Measurements from ENCODE around the gene MED16.
"Not testable (repeated sequence)": the region's sequence is repeated elsewhere in the genome, so short reads cannot be mapped to it uniquely, and the experiment has no call there.

Gene MED16

GRCh38 chr19:907183-907853 is 14.3 kb upstream of the MED16 start:
- DNase-seq, result no peak

GRCh38 chr19:906480-906879 is 13.5 kb upstream of the MED16 start:
- DNase-seq, result no peak

DNA sequence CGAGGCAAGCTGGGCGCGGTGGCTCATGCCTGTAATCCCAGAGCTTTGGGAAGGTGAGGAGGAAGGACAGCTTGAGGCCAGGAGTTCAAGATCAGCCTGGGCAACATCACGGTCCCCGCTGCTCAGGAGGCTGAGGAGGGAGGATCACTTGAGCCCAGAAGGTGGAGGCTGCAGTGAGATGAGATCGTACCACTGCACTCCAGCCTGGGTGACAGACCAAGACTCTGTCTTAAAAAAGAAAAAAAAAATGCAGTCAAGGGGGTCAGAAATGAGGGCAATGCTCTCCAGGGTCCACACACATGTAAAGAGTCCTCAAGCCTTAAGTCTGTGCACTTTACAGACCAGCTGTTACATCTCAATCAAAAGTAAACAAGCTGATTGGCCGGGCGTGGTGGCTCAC is 11.6 kb upstream of the MED16 start:
- DNase-seq, result no peak

DNA sequence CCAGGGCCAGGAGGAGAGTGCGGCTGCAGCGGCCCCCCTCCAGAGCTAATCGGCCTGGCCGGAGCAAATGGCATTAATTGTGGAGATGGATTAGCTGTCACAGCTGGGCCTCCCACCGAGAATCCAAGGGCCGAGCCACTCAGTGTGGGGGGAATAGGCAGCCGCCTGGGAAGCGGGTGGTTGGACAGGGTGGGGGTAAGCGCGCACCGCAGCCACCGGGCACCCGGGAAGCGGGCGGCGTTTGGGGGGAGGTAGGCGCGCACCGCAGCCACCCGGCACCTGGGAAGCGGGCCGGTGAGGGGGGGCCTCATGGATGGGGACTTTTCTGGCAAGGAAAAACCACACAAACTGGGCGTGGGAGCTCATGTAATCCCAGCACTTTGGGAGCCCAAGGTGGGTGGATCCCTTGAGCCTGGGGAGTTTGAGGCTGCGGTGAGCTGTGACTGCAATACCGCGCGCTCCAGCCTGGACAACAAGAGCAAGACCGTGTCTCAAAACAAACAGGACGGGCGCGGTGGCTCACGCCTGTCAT is 10.3 kb upstream of the MED16 start:
- no peak for DNase-seq

DNA sequence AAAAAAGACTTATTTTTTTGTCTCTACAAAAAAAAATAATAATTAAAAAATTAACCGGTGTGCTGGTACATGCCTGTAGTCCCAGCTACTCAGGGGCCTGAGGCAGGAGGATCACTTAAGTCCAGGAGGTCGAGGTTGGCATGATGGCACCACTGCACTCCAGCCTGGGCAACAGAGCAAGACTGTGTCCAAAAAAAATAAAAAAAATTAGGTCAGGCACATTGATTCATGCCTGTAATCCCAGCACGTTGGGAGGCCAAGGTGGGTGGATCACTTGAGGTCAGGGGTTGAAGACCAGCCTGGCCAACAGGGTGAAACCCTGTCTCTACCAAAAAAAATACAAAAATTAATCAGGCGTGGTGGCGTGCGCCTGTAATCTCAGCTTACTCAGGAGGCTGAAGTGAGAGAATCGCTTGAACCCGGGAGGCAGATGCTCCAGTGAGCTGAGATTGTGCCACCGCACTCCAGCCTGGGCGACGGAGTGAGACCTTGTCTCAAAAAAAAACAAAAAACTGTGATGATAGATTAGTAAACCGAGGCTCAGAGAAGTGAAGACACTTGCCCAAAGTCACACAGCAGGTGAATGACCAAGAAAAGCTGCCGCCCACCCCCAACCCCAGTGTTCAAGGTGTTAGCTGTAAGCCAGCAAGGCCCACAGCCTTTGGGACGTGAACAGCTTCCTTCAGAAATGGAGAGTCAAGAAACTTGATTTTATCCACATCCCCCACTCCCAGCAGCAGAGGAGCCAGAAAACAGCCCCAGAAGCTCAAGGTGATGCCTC is 9.6 kb upstream of the MED16 start:
- DNase-seq, result no peak

GRCh38 chr19:902093-902370 is 9.0 kb upstream of the MED16 start:
- DNase-seq, result no peak

- DNase-seq, result no peak
Measured at GRCh38 chr19:901216-902092, 8.5 kb upstream of the MED16 start.

DNA sequence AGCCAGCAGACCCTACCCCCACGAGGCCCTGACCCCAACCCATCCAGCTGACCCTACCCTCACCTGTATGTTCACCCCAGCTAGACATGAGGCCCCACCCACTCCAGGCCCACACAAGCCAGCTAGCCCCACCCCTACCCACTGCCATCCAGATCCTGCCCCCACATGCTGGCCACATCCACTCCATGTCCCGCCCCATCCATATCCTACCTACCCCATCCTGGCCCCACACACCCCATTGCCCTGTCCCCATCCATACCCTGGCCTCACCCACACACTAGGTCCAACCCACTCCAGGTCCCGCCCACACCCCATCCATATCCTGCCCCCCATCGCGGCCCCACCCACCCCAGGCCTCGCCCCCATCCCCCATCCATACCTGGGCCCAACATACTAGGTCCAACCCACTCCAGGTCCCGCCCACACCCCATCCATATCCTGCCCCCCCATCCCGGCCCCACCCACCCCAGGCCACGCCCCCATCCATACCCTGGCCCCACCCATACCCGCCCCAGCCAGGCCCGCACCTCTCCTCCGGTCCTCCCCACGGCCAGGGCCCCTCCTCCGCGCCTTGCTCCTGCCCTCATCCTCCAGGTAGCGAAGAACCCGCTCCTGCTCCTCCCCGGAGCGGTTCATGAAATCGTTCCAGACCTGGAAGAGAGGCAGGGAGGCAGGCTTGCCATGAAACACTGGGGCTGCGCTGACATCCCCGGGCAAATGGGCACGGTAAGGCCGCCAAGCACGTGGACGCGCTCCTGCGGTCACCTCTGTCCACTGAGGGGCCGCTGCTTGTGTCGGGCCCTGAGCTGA is 7.5 kb upstream of the MED16 start:
- no peak for DNase-seq

DNA sequence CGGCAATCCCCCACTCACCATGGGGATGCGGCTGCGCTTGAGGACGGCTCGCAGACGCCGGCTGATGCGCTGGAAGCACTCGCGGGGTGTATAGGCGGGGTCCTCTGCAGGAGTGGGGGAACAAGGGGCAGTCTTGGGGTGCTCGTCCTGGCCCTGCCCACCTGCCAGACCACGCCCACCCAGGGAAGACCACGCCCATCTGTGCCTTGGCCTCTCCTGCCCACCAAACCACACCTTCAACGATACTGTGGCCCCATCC is 7.0 kb upstream of the MED16 start:
- DNase-seq, result no peak

DNA sequence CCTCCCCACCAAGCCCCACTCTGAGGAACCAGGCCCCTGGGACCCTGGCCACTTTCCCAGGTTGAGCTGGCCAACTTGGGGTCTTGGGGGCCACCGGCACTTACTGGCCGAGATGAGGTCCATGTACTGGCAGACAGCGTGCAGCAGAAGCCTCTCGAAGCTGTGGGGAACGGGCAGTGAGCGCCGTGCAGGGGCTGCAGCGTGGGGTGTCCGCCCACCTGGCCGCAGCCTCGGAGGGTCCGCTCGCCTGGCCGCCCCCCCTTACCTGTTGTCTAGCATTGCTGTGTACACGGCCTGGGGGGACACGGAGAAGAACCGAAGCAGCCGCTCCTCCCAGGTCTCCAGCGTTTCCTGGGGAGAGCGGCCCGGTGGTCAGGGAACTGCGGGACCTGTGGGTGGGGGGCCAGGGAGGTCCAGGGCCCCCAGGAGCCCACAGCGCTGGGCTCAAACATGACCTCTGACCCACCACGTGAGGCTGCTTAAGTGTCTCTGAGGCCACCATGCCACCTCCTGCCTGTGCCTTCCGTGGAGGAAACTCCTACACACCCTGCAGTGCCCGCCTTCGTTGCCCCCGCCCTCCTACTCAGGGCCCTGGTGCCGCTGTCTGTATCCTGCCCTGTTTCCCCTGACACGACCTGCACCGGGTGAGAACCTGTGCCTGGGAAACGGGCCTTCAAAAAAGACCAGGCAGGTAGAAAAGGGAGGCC is 6.5 kb upstream of the MED16 start:
- DNase-seq, result no peak

DNA sequence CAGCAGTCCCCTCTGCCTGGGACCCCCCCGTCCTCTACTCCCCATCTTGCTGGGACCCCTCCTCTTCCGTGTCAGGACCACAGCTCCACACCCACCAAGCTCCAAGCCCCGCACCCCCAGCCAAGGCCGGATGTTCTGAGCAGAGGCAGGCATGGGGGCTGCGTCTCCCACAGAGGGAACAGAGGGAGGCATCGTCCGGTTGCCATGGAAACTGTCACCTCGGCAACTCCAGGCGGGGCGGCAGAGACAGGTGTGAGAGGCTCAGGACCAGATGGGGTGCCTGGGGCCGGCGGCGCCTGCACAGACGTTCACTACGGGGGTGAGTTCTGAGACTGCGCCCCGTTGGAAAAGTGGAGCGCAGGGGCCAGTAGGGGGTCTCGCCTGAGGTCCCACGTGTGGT is 5.7 kb upstream of the MED16 start:
- peak in 1 of 14 donors; percentile 53 for DNase-seq

- DNase-seq, result no peak
Measured at GRCh38 chr19:897442-898039, 4.6 kb upstream of the MED16 start.

GRCh38 chr19:896999-897398 is 4.0 kb upstream of the MED16 start:
- no peak for DNase-seq

DNA sequence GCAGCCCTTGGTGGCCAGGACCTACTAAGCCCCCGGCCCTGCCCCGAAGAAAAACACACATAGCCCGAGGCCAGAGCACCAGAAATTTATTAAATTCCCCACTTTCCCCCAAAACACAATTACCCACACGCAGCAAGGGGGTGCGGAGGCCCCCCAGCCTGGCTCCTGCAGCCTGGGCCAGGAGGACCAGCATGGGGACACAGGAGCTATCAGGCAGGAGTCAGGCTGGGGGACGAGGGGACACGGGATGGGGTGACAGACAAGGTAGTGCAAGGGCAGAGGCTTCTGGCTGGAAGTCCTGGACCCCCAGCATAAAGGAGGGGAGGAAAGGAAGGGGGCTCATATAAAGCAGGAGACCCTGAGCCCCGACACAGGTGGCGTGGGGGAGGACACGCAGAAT is 3.4 kb upstream of the MED16 start:
- no peak for DNase-seq

DNA sequence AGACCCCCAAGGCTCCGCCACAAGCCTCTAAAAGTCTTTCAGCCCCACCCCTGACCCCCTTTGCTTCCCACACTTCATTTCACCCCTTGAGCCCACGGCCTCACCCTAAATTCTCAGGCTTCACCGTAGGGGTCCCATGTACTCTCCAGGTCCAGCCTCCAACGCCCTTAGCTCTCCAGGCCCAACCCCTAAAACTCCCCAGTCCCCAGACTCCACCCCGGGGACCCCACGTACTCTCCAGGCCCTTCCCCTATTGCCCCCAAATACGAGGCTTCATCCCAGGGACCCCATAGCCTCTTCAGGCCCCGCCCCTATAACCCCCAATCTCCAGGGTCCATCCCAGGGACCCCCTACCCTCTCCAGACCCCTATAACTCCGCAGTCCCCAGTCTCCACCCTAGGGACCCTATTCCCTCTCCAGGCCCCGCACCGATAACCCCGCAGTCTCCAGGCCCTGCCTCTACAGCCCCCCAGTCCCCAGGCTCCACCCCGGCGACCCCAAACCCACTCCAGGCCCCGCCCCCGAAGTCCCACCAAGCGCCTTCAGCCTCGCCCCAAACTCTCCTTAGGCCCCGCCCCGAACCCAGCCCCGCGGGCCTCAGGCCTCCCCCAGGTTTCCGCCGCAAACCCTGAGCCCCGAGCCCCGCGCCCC is 619 bp downstream of the MED16 start:
- DNase-seq, result no peak

GRCh38 chr19:891421-892200 is 1.4 kb downstream of the MED16 start:
- not testable (repeated sequence) for DNase-seq

- DNase-seq, result no peak
Measured at GRCh38 chr19:890831-891230, 2.2 kb downstream of the MED16 start.

GRCh38 chr19:889662-890295 is 3.2 kb downstream of the MED16 start:
- no peak for DNase-seq

- no peak for DNase-seq
Measured at GRCh38 chr19:888581-889385, 4.2 kb downstream of the MED16 start.
